A204.1 (cell line): ENCODE data around the gene SCGB2A2.

Experiments
- FAIRE-seq: peaks from 2 replicates; lab custom pipeline; 2012; peaks lifted over from hg19 to GRCh38; lab: Jason Lieb, UNC

SCGB2A2 gene

GRCh38 chr11:62306227-62306626 lies 36.3 kb downstream of the SCGB2A2 start:
- FAIRE-seq, result no peak

GRCh38 chr11:62307950-62308349 lies 38.0 kb downstream of the SCGB2A2 start:
- no peak for FAIRE-seq

GRCh38 chr11:62309991-62310390 lies 40.0 kb downstream of the SCGB2A2 start:
- no peak for FAIRE-seq

GRCh38 chr11:62315431-62315830 lies 45.5 kb downstream of the SCGB2A2 start:
- no peak for FAIRE-seq

GRCh38 chr11:62322524-62322923 lies 52.6 kb downstream of the SCGB2A2 start:
- FAIRE-seq, result no peak
